Measurements from ENCODE around the gene ITPKB.
"Not testable (repeated sequence)": the region's sequence is repeated elsewhere in the genome, so short reads cannot be mapped to it uniquely, and the experiment has no call there.

ITPKB gene

DNA sequence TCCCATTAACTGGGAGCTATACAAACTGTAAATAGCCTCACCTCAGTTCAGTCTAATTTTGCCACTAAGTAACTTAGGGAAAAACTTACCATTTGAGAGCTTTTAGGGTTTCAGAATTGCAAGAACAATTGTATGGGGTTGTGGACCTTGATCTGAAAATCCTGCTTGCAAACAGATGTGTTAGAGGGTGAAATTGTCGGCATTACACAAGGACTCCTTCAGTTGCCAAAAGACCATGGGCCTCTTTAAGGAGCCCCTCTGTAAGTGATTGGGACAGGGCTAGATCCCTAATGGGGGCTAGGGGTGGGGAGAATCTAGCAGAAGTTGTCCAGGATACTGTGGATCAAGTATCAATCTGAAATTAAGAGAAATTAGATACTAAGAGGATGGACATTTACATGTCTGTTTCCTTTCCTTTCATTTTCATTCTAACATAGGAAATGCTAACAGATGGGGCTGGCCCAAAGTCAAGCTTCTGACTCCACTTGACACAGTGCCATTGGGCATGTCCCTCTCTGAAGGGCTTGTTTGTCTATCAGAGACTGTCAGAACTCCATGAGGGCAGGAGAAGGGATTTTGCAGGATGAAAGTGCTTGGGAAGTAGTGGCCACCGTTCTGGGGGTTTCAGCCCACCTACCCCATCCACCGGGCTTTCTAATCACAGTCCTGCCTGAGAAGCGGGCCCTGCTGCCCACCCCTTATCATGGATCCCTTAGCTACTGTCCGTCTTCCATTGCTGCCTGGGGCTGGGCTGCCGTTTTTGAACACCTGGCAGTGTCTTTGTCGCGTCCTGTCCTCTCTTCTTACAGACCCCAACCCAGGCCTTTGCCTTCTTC, 135.8 kb downstream of the ITPKB start:
- DNase-seq (ENCODE audit: low read depth in 2 of 2), result no peak

DNA sequence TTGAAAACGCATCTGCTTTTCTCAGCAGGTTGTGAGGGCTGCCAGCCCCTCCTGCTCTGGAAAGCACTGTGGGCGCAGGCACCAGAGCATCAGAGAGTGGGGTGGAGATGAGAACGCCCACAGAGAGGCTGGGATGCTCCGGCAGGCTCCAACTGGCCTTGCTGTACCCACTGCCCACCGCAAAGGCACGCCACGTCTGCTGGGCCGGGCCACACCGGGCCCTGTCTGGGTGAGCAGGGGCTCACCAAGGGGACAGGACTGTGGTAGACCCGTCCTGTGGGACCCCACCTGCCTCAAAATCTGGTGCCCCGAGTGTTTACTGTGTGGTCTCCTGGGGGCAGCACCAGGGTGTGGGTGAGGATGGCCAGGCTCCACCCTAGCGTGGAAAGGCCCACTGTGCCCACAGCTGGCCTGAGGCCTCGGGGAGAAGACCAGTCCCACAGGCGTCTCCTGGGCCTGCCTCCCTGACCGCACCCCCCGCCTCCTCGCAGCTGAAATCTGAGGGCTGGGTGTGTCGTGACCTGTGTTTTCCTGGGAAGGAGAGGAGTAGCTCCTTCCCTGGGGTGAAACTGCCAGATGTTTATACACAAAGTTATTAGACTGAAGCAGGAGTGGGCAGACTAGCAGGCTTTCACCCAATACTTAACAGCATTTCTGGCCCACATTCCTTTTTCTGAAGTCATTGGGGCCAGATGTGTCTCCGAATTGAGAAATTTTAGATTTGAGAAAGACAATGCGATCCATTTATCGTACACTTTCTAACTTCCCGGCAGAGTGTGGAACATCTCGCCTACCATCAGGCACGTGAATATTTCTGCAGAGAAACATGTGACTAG, 136.7 kb downstream of the ITPKB start:
- DNase-seq (ENCODE audit: low read depth in 2 of 2), result no peak

DNA sequence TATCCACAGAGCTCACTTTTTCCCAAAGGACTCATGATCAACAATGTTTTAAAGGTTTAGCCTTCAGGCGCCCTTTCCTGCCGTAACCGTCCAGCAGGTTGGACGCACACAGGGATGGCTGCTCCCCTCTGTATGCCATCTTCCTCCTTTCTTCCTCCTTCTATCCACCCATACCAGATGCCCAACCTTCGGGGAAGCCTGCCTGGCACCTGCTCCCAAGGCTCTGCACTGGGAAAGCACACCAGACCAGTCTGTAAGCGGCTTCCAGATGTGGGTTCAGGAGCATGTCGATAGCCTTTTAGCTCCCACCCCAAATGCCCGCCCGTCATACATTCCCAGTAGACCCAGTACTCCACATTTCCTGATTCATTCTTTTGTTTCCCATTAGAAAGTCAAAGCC, 137.6 kb downstream of the ITPKB start:
- no peak for DNase-seq (ENCODE audit: low read depth in 2 of 2)

DNA sequence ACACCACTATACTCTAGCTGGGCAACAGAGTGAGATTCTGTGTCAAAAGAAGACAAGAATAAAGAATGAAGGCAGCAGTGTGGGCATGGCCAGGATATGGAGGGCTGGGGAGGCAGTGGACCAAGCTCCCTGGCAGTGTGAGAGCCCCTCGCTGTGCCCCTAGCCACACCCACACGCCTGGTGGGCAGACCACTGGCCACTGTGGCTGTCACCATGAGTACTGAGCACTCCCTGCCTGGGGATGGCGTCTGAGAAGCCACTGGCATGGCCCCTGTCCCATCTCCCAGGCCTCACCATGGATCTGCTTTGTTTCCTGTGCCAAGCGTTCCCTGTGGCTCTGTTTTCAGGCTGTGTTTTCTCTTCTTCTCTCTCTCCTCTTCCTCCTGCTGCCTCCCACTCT, 138.8 kb downstream of the ITPKB start:
- DNase-seq (ENCODE audit: low read depth in 2 of 2), result no peak

DNA sequence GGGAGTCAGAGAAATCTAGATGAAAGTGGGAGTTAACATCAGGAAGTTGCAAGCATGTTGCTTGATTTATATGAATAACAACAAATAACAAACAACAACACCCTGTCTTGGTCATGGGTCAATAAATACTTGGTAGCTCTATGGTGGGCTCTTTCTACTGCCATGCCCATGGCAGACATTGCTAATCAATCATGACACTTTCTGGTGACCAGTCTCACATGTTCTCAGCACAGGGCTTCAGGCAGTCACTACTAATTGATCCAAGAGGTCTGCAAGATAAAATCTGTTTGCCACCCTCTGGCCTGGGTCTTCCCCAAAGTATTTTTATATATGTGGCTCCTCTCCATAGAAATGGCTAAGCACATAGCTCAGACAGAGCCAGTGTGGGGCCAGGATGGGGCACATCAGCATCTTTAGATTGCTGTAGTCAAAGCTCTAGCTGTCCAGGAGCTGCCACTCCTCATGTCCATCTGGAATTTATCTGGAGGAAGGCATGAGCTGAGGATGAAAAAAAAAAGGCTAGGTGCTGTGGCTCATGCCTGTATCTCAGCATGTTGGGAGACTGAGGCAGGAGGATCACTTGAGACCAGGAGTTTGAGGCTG, 139.3 kb downstream of the ITPKB start:
- no peak for DNase-seq (ENCODE audit: low read depth in 2 of 2)

DNA sequence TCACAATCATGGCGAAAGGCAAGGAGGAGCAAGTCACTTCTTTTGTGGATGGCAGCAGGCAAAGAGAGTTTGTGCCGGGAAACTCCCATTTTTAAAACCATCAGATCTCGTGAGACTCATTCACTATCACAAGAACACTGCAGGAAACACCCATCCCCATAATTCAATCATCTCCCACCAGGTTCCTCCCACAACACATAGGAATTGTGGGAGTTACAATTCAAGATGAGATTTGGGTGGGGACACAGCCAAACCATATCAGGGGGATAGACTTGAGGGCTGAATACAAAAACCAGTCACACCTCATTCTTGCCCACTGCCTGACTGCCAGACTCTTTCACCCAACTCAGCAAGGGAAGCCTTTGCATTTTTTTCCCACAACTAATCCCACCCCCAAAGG, 140.1 kb downstream of the ITPKB start:
- not testable (repeated sequence) for DNase-seq (ENCODE audit: low read depth in 2 of 2)

DNA sequence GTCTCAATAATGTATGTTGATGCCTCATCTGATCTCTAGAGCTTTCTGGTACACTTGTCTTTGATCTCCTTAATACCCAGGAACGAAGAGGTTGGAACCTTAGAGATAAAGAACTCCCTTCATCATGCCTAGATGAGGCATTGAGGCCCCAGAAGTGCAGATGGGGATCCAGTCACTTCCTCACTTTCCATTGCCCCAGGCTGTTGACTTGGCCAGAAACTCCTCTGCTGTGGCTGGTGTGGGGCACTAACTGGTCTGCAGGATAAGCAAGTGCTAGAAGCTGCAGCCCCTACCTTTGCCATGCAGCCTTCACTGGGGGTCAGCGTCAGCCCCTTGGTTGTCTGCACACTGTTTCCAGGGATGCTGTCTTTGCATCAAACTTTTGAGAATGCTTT, 140.6 kb downstream of the ITPKB start:
- DNase-seq (ENCODE audit: low read depth in 2 of 2), result no peak

DNA sequence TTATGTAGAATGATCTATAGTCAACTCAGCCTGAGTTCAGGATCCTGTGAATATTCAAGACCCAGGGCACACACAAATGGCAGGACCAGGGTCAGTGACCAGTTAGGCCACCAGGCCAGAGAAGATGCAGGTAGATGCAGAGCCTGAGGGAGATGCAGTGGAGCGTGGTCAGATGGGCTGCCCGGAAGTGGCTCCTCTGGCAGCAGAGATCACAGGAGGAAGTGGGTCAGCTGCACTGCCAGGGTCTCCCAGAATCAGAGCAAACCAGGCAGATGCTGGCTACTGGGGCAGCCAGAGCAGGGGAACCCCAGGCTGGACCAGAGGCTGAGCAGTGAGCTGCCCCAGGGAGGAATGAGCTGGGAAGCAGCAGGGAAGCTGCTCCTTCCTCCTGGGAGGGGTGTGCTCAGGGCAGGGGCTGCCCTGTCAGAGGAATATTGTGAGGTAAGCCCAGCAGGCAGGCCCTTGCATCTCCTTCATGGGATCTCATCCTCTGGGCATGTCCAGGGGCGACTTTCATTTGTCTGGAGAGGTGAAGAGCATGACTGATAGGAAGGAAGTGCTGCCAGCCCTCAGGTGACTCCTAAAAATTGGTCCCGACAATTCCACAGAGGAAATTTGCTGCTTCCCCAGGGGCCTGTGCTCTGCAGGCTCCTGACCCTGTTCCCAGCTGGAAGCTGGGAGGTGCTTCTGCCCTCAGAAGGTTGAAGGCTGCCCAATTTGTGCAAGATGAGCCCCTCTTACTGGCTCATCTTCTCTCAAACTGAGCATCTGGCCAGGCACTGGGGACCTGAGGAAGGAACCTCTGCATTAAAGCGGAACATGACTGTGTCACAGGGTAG, 141.2 kb downstream of the ITPKB start:
- DNase-seq (ENCODE audit: low read depth in 2 of 2), result no peak

DNA sequence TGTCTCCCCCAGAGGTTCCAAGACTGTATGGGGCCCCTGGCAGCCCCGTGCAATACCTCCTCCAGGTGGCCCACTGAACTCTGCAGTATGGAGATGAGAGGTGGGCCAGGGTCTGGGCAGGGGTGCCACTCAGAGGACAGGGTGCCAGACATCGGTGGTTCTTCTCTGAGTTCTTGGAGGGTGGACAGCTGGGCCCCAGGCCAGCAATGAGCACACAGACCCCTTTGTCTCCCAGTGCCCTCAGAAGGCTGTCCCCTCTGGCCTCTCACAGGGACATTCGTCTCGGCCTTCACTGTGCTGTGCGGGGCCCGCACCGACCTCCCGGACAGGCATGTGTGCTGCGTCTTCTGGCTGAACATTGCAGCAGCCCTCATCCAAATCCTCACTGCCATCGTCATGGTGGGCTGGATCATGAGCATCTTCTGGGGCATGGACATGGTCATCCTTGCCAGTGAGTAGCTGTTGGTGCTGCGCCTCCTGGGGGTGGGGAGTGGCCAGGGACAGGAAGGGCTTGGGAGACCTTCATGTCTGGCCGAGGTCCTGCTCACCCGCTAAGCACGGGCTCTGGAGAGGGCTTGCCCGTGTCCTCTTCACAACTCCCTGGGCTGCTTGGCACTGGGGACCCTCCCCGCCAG, 142.4 kb downstream of the ITPKB start:
- DNase-seq (ENCODE audit: low read depth in 2 of 2), result no peak

DNA sequence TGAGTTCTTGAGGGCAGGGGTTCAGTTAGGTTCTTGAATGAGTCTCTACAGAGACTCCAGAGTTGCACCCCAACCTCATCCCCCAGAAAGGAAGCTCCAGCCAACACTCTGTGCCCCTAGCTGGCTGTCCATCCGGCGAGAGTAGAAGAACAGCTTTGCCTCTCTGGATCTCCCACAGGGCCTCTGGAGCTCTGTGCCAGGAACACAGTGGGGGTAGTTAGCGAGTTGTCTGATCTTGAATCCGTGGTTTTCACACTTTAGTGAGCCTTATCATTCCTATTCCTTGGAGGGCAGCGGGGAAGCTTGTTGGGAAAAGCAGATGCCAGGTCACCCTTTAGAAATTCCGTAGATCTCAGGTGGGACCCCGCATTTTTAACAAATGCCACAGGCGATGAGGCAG, 145.5 kb downstream of the ITPKB start:
- no peak for DNase-seq (ENCODE audit: low read depth in 2 of 2)

DNA sequence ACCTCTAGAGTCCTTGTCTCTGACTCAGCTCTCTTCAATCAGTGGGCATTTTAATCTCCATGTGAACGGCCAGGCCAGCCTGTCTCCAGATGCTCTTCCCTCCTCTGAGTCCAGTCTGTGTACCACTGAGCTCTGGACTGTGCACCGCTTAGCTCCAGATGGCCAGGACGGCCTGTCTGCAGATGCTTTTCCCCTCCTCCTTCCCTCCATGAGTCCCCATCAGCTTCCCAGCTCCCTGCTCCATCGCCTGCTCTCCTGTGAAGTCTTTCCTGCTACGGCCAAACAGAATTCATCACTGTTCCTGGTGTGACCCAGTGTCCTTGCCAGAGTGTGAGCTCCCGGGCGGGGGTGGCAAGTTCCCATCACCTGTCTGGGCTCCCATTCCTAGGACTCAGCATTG, 148.5 kb downstream of the ITPKB start:
- no peak for DNase-seq (ENCODE audit: low read depth in 2 of 2)

DNA sequence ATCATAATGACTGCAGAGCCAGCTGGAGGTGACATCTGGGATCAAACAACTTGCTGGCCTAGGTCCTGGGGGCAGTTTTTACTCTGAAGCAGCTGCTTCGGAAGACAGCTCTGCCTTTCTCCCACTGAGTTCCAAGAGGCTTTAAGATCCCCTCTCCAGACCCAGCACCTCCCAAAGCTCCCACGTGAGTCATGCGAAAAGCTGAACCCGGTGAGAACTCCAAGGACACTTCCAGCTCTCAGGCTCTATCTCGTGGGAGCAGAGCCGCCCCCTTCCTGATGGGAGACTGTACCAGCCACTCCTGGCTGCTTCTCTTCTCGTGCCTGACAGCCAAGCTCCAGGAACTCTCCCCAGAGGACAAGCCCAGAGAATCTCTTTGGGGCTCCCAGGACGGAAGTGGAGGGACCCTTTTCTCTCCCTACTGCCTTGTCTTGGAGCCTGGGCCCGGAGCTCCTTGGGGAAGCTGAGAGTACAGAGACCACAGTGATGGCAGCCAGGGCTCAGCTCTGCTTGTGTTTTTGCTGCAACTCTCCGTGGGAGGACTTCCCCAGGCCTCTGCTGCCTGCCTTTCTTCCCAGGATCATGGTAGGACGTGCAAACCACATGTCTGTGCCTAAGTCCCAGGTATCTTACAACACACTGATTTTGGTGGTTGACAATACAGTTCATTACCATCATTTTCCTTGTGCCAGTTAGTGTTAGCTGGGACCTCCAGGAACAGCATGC, 149.9 kb downstream of the ITPKB start:
- no peak for DNase-seq (ENCODE audit: low read depth in 2 of 2)

DNA sequence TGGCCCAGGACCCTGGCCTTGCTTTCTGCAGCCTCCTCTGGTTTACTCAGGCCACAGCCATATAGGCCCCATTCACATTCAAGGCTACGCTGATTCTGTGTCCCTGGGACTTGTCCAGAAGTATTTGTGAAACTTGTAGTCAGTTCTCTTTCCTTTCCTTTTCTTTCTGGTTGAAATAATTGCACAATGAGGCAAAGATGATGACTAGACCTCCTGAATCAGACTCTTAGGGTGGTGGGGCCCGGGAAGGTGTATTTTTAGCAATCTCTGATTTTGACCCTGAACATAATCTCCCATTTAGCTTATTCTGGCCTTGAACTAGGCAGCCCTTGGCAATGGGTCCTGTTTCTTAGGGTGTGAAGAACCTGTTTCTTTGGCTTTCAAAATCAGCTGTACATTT, 150.6 kb downstream of the ITPKB start:
- DNase-seq (ENCODE audit: low read depth in 2 of 2), result no peak

DNA sequence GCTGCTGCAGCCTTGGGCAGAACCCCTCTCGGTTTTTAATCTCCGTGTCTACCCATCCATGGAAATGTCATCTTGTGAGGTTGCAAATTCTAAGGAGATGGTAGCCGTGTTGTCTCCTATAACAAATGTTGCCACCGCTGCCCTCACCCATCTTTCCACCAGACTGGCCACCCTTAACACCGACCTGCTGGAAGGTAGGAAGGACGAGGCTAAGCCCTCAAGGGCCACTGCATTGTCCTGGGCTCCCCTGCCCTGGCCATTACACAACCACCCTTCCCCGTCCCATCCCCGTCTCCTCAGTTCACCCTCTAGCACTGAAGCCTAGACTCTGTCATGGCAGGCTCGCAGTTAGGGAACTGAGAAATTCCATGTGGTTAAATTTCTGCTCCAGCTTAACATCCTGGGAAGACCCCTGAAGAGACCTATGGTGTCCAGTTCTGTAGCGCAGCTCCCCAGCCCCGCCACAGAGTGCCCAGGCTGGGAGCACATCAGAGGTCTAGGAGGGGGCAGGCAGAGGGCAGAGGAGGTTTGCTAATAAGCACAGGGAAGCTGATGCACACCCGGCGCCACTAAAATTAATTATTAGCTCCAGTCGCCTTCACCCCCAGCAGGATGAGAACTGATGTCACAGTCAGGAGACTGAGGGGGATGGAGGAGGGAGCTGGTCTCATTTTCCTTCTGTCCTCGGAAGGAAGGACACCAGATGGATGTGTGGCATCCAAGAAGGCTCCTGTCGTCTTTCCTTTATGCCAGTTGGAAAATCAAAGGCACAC, 152.2 kb downstream of the ITPKB start:
- no peak for DNase-seq (ENCODE audit: low read depth in 2 of 2)

DNA sequence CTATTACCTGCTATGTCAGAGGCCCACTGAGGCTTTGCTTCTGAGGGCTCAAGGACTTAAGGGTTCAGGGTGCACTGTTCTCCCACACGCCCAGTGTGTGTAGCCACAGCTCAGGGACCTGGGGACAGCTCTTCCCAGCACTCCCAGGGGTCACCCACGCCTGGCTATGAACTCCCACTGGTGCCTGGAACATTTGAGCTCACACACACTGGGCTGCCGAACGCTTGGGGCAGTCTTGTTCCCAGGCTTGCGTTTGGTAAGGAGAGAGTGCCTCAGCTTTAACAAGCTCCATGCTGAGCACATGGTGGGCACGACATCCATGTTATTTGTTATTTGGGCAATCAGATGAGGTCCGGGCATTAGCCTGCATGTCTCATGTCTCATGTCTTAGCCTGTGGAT, 153.0 kb downstream of the ITPKB start:
- no peak for DNase-seq (ENCODE audit: low read depth in 2 of 2)

DNA sequence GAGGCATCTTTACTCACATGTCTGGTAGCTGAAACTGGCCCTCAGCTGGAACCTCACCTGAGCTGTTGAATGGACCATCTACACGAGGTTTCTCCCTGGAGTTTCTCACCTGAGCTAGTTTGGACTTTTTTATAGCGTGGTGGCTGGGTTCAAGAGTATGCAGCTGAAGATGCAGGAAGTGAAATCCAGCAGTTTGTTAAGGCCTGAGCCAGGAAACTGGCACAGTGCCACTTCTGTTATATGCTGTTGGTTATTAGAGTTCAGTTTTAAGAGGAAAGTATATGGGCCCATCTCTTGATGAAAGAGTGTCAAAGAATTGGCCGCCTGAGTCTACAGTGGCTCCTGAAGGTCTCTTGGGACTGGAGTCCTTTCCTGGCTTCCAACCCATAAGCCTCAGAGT, 154.9 kb downstream of the ITPKB start:
- no peak for DNase-seq (ENCODE audit: low read depth in 2 of 2)

DNA sequence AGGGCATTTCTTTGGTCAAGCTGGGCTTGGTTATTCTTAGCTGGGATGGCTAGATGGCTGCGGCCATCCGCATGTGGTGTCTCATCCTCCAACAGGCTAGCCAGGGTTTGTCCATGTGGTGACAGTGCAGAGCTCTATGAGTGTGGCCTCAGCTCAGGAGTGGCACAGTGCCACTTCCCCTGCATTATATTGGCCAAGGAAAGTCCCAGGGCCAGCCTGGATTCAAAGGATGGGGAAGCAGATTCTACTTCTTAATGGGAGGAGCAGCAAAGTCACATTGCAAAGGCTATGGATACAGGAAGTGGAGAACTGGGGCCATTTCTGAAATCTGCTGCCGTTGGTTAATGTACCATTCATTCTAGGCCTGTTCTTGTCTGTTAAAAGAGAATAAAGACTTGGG, 156.1 kb downstream of the ITPKB start:
- DNase-seq (ENCODE audit: low read depth in 2 of 2), result no peak

All from stimulated activated CD8-positive, alpha-beta memory T cell treated with anti-CD3 and anti-CD28 coated beads, Interleukin-7, amount 100 ng/mL, for 4 hours (primary cell).